Stimulated activated naive CD8-positive, alpha-beta T cell treated with anti-CD3 and anti-CD28 coated beads, Interleukin-15, Interleukin-2, amounts not matched to agents 100 ng/mL and 50 ng/mL, for 24 hours (primary cell): ENCODE results near the gene KISS1.

Experiments
- H3K27ac Mint-ChIP-seq: one replicate; pipeline ENCODE4 v1.8.0; 2021; ENCODE audit warnings: mild to moderate bottlenecking, mixed read lengths
- H3K27me3 Mint-ChIP-seq: one replicate; pipeline ENCODE4 v1.8.0; 2021; ENCODE audit warnings: mixed read lengths
- H3K36me3 Mint-ChIP-seq: one replicate; pipeline ENCODE4 v1.8.0; 2021; ENCODE audit warnings: low read depth, mixed read lengths
- H3K4me1 Mint-ChIP-seq: one replicate; pipeline ENCODE4 v1.8.0; 2021; ENCODE audit warnings: low read depth, mixed read lengths
- H3K4me3 Mint-ChIP-seq: one replicate; pipeline ENCODE4 v1.8.0; 2021; ENCODE audit warnings: mild to moderate bottlenecking, mixed read lengths
- H3K9me3 Mint-ChIP-seq: one replicate; pipeline ENCODE4 v1.8.0; 2021; ENCODE audit warnings: mixed read lengths

KISS1 gene

DNA sequence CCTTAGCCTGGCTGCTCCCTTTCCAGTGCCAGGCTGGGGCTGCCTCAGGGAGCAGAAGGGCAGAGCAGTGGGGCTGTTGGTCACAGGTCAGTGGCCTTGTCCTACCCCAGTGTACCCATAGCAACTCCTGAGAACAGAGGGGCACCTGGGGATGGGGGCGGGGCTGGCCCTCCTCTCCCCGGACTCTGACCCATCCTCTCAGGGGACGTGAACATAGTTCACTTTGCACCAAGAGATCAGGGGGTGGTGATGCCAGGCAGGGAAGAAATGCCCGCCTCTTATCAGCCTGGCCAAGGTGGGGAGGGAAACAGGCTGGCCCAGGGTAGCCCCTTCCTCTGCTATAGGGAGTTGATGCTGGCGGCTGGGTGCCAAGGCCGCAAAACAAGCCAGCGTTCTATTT, 49.3 kb downstream of the KISS1 start:
- H3K4me1 Mint-ChIP-seq: no peaks in the 10 kb centered on the region
- no peak overlapping the region for H3K27ac Mint-ChIP-seq
- H3K9me3 Mint-ChIP-seq: no peaks in the 10 kb centered on the region
- no peaks in the 10 kb centered on the region for H3K36me3 Mint-ChIP-seq
- H3K4me3 Mint-ChIP-seq: no peak overlapping the region
- H3K27me3 Mint-ChIP-seq: peaks cover 3% of the 10 kb centered on the region

DNA sequence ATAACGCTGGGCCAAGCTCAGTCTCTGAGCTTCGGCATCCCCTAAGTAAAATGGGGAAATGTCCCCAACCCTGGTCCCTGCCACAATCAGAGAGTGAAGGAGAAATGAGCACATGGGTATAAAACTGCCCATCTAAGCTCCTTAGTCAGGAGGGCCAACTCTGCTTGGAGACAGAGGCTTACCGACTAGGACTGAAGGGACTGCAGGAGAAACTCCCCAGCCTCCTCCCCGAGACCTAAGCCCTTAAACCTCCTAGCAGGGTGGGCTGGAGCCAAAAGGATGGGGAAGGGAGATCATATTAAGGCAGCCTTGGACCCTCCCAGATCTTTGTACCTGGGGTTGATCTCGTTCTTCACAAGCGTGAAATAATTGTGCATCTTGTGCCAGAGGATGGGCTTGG, 50.0 kb downstream of the KISS1 start:
- Mint-ChIP-seq H3K4me3 (no peak overlapping the region), H3K27me3 (peaks cover 3% of the 10 kb centered on the region), H3K27ac (no peak overlapping the region), H3K9me3 (no peaks in the 10 kb centered on the region), H3K36me3 (no peaks in the 10 kb centered on the region), H3K4me1 (no peaks in the 10 kb centered on the region)

GRCh38 chr1:204145033-204145504, 51.2 kb downstream of the KISS1 start:
- Mint-ChIP-seq H3K4me3 (no peak overlapping the region), H3K4me1 (no peaks in the 10 kb centered on the region), H3K9me3 (no peaks in the 10 kb centered on the region), H3K27me3 (peaks cover 3% of the 10 kb centered on the region), H3K36me3 (no peaks in the 10 kb centered on the region), H3K27ac (no peak overlapping the region)

GRCh38 chr1:204143276-204144041, 52.8 kb downstream of the KISS1 start:
- no peaks in the 10 kb centered on the region for H3K9me3 Mint-ChIP-seq
- H3K4me3 Mint-ChIP-seq: no peak overlapping the region
- no peak overlapping the region for H3K27ac Mint-ChIP-seq
- no peaks in the 10 kb centered on the region for H3K36me3 Mint-ChIP-seq
- H3K27me3 Mint-ChIP-seq: peaks cover 3% of the 10 kb centered on the region
- no peaks in the 10 kb centered on the region for H3K4me1 Mint-ChIP-seq

DNA sequence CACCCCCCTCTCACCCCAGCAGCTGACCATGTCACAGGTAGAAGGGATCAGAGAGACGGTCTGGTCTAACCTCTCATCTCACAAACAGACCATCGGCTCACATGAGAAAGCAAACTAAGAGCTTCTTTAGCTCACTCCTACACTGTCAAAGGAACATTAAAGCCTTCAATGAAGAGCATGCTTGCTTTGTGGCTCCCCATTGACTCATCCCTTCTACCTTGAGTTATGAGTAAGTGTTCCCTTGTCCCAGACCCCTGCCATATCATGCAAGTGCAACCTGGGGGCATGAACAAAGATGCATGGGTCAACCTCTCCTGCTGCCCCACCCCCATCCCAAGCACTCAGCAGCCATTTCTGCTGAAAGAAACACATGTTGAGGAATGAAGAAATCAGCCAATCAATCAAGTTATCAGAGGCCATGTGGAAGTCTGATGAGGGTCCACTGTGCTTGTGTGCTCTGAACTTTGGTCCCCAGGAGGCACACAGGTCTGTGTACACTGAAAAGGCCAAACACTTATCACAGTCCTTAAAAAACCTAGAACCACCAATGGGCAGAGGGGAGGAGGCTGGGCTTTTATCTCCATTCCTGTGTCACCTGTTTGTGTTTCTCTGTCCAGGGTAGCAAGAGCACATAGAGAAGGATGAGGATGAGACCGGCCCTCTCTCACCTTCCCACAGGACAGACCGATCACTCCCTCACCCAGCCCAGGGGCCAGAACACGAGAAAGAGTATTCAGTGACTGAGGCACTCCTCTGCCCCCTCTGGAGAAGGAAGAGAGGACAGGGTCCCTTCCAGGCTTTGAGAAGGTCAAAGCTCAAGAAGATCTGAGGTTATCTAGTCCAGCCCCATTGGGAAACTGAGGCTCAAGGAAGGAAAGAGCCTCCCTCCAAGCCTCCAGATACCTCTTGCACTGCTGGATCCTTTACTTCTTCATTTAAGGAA, 54.0 kb downstream of the KISS1 start:
- no peaks in the 10 kb centered on the region for H3K9me3 Mint-ChIP-seq
- H3K36me3 Mint-ChIP-seq: no peaks in the 10 kb centered on the region
- H3K27ac Mint-ChIP-seq: no peak overlapping the region
- H3K27me3 Mint-ChIP-seq: peaks cover 3% of the 10 kb centered on the region
- no peak overlapping the region for H3K4me3 Mint-ChIP-seq
- no peaks in the 10 kb centered on the region for H3K4me1 Mint-ChIP-seq

DNA sequence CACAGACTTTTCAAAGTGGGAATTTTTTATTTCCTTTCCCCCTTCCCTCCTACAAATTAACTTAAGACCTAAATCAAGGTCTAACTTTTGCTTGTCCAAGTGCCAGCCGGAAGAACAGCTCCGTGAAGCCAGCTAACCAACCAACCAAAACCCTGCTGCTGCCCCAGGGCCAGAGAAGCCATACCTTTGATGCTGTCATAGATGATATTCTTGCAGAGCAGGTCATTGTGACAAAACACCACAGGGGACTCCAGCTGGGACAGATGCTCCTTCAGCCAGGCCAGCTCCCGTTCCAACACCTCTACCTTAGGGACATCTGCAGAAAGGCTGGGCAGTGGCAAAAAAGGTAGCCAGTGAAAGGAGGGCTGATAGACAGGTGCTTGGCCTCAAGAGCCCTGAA, 55.2 kb downstream of the KISS1 start:
- H3K9me3 Mint-ChIP-seq: no peaks in the 10 kb centered on the region
- no peaks in the 10 kb centered on the region for H3K4me1 Mint-ChIP-seq
- no peak overlapping the region for H3K4me3 Mint-ChIP-seq
- peaks cover 3% of the 10 kb centered on the region for H3K27me3 Mint-ChIP-seq
- H3K27ac Mint-ChIP-seq: no peak overlapping the region
- H3K36me3 Mint-ChIP-seq: no peaks in the 10 kb centered on the region
